Psoas muscle (tissue), 8 donors: ENCODE measurements around the gene KLHL25. TPM values are rescaled to one million over a fixed set of nuclear protein-coding genes. Genes with fewer than 3 reads are reported as not detected.

Source experiments
- ATAC-seq, 4 donors: fragments of 200-7000 bp; cut with Tn5 transposase; one replicate each; pipeline ENCODE4 v1.9.1; 2020; ENCODE audit warnings: moderate library complexity in 3 of 4, mild to moderate bottlenecking in 2 of 4
- DNase-seq, 2 donors: peaks; one replicate each; pipeline ENCODE4 v3.0.0-alpha.2; 2020
- H3K27ac ChIP-seq: fragments of 200-600 bp; one replicate; pipeline ENCODE4 v1.8.0; 2022
- H3K27me3 ChIP-seq, 3 donors: fragments of 200-600 bp in 1 of 3; one replicate each; pipeline versions ENCODE4 v1.6.1 to v1.8.0; 2013 to 2022; ENCODE audit warnings: low read length in 2 of 3, mild to moderate bottlenecking in 2 of 3, moderate library complexity in 1 of 3; ENCODE audit not compliant: insufficient read depth in 3 of 3
- H3K36me3 ChIP-seq, 2 donors: fragments of 200-600 bp in 1 of 2; one replicate each; pipeline versions ENCODE4 v1.6.1 to v1.8.0; 2013 to 2022; ENCODE audit warnings: low read depth in 1 of 2, mild to moderate bottlenecking in 1 of 2, moderate library complexity in 1 of 2; ENCODE audit not compliant: insufficient read depth in 1 of 2
- H3K4me1 ChIP-seq: fragments of 200-600 bp; one replicate; pipeline ENCODE4 v1.8.0; 2022
- H3K4me3 ChIP-seq: fragments of 200-600 bp; one replicate; pipeline ENCODE4 v1.8.0; 2022; ENCODE audit warnings: mild to moderate bottlenecking
- H3K9me3 ChIP-seq: fragments of 200-600 bp; one replicate; pipeline ENCODE4 v1.8.0; 2022
- CTCF ChIP-seq: fragments of 200-600 bp; IDR thresholded peaks from one replicate; pipeline ENCODE4 v1.8.0; 2022; ENCODE audit warnings: antibody characterized with exemption
- WGBS, 3 donors: extraction: QIAGEN DNeasy Blood & Tissue Kit; methylation state at CpG; one replicate each; pipeline versions ENCODE4 v1.1.6 to v1.1.7; 2013; 5-methylcytosine and 5-hydroxymethylcytosine counted together
- intact Hi-C, 2 donors: fragments of 100-400 bp; cut with DNase I; formaldehyde crosslinking; loops; one replicate each; pipeline versions ENCODE4 v1.11.0 to v1.14.2; 2022
- polyA plus RNA-seq, 3 donors: library from polyadenylated mRNA; stranded (reverse); fragments of 200-250 nt; gene quantifications; one replicate each; pipeline ENCODE4 v1.2.3, GENCODE V29; 2013
- total RNA-seq, 4 donors: library from RNA; stranded (reverse); fragmentation: NEBNext Ultra II Directional in 2 of 4; extraction: Animal tissue kit (Norgen Biotek cat#: 25700) in 2 of 4; gene quantifications; one replicate each; pipeline versions ENCODE4 v1.2.1 to v1.2.4, GENCODE V29; 2021 to 2023
- donor health status: healthy with polysubstance abuse.
- donor health status: DM: no; HTN: no; CAD: no; lungs with moderate emphysema.
- donor health status: Bipolar disorder and iron deficiency.
- donor health status: healthy.
- donor health status: DM: yes; HTN: yes; CAD: no.
- donor health status: DM: no; HTN: no; CAD: no.
- donor health status: DM: no; HTN: no; CAD: no.
- donor health status: DM: yes; HTN: yes; CAD: no.

Gene KLHL25
- total and polyA plus RNA-seq, 7 donors, result 3.8 to 15.7 (median 8.1) TPM

GRCh38 chr15:85727068-85727467 is 67.7 kb downstream of the KLHL25 start:
- no peaks in the 10 kb centered on the region for H3K9me3 ChIP-seq
- intact Hi-C loops, result no loop called here
- ATAC-seq (peak in 3 of 4 donors; percentile 28 to 34 (median 32)), DNase-seq (no peak)
- no peak for TF ChIP-seq CTCF
- peak overlapping the region; percentile 1 for H3K27ac ChIP-seq
- H3K27me3 ChIP-seq, result no peaks in the 10 kb centered on the region
- no peak overlapping the region for H3K4me3 ChIP-seq
- 58 to 67% (median 66%) methylated on average over 2 of the region's 2 CpGs for WGBS, 3 donors
- H3K36me3 ChIP-seq, result peaks cover 10 to 98% of the 10 kb centered on the region in 2 donors
- H3K4me1 ChIP-seq, result peaks cover 4% of the 10 kb centered on the region

GRCh38 chr15:85726454-85726853 is 68.3 kb downstream of the KLHL25 start:
- Histone ChIP-seq H3K4me3 (no peak overlapping the region), H3K27ac (peak overlapping the region; percentile 1), H3K9me3 (no peaks in the 10 kb centered on the region), H3K36me3 (peaks cover 13 to 98% of the 10 kb centered on the region in 2 donors), H3K4me1 (peaks cover 4% of the 10 kb centered on the region), H3K27me3 (no peaks in the 10 kb centered on the region)
- WGBS, 3 donors, result 58 to 69% (median 59%) methylated on average over 2 of the region's 2 CpGs
- intact Hi-C loops, result no loop called here
- DNase-seq (no peak), ATAC-seq (peak in 1 of 4 donors; percentile 23)
- no peak for TF ChIP-seq CTCF

- no peak for TF ChIP-seq CTCF
Measured at GRCh38 chr15:85725564-85725963, 69.2 kb downstream of the KLHL25 start.

GRCh38 chr15:85725019-85725418 is 69.7 kb downstream of the KLHL25 start:
- peak in 3 of 4 donors; percentile 28 to 50 (median 34) for ATAC-seq

More at GRCh38 chr15:85725564-85725963, 69.2 kb downstream of the KLHL25 start:
- intact Hi-C loops, result no loop called here
- 80 to 87% (median 86%) methylated on average over 4 of the region's 4 CpGs for WGBS, 3 donors
- ATAC-seq (peak in 1 of 4 donors; percentile 13), DNase-seq (no peak)
- Histone ChIP-seq H3K27ac (peak overlapping the region; percentile 14), H3K36me3 (peaks cover 17 to 98% of the 10 kb centered on the region in 2 donors), H3K4me3 (no peak overlapping the region), H3K9me3 (no peaks in the 10 kb centered on the region), H3K4me1 (peaks cover 4% of the 10 kb centered on the region), H3K27me3 (no peaks in the 10 kb centered on the region)

More at GRCh38 chr15:85725019-85725418, 69.7 kb downstream of the KLHL25 start:
- no peak for TF ChIP-seq CTCF
- intact Hi-C loops, result no loop called here
- WGBS, 3 donors, result 53 to 74% (median 63%) methylated on average over 3 of the region's 3 CpGs
- Histone ChIP-seq H3K27ac (peak overlapping the region; percentile 14), H3K36me3 (peaks cover 17 to 98% of the 10 kb centered on the region in 2 donors), H3K4me3 (no peak overlapping the region), H3K4me1 (peaks cover 4% of the 10 kb centered on the region), H3K27me3 (no peaks in the 10 kb centered on the region), H3K9me3 (no peaks in the 10 kb centered on the region)
- no peak for DNase-seq
